Neural progenitor cell (in vitro differentiated cells): ENCODE data around the gene PLEKHA1. TPM values are rescaled to one million over a fixed set of nuclear protein-coding genes. Genes with fewer than 3 reads are reported as not detected.

Source experiments
- DNase-seq: peaks from one replicate; pipeline ENCODE4 v3.0.0-alpha.2; 2016; ENCODE audit warnings: low spot score
- H2AFZ ChIP-seq: fragments of 200-600 bp; sonication (generic); replicated peaks from 2 replicates; pipeline ENCODE4 v1.6.1; 2016; ENCODE audit warnings: antibody characterized with exemption
- H3F3A ChIP-seq: fragments of 200-600 bp; sonication (generic); 2 replicates; pipeline ENCODE4 v1.6.1; 2016; ENCODE audit warnings: antibody characterized with exemption, low read depth
- H3K27ac ChIP-seq: fragments of 200-600 bp; sonication (generic); 2 replicates; pipeline ENCODE4 v1.5.1; 2016; ENCODE audit warnings: mild to moderate bottlenecking
- H3K27me3 ChIP-seq: fragments of 200-600 bp; sonication (generic); 2 replicates; pipeline ENCODE4 v1.6.1; 2016; ENCODE audit warnings: mild to moderate bottlenecking, moderate library complexity
- H3K36me3 ChIP-seq: fragments of 200-600 bp; sonication (generic); 2 replicates; pipeline ENCODE4 v1.5.1; 2016
- H3K4me1 ChIP-seq: fragments of 200-600 bp; sonication (generic); 2 replicates; pipeline ENCODE4 v1.6.1; 2016; ENCODE audit warnings: mixed run types
- H3K4me2 ChIP-seq: fragments of 200-600 bp; sonication (generic); 2 replicates; pipeline ENCODE4 v1.6.1; 2016
- H3K4me3 ChIP-seq: fragments of 200-600 bp; sonication (generic); 2 replicates; pipeline ENCODE4 v1.5.1; 2016
- H3K79me2 ChIP-seq: fragments of 200-600 bp; sonication (generic); 2 replicates; pipeline ENCODE4 v1.6.1; 2016; ENCODE audit warnings: low read depth
- H3K9ac ChIP-seq: fragments of 200-600 bp; sonication (generic); 2 replicates; pipeline ENCODE4 v1.6.1; 2016
- H3K9me3 ChIP-seq: fragments of 200-600 bp; sonication (generic); 2 replicates; pipeline ENCODE4 v1.5.1; 2016; ENCODE audit warnings: low read depth
- H4K20me1 ChIP-seq: fragments of 200-600 bp; sonication (generic); 2 replicates; pipeline ENCODE4 v1.6.1; 2016; ENCODE audit warnings: low read depth
- H3K27ac Mint-ChIP-seq: 3 replicates; pipeline ENCODE4 v1.8.0; 2021; ENCODE audit warnings: mixed read lengths
- H3K27me3 Mint-ChIP-seq: 2 replicates; pipeline ENCODE4 v1.8.0; 2022; ENCODE audit warnings: low read depth, mild to moderate bottlenecking, inconsistent platforms, moderate library complexity, mixed read lengths; ENCODE audit not compliant: insufficient read depth
- H3K36me3 Mint-ChIP-seq: 3 replicates; pipeline ENCODE4 v1.8.0; 2021; ENCODE audit warnings: mixed read lengths
- H3K4me1 Mint-ChIP-seq: 3 replicates; pipeline ENCODE4 v1.8.0; 2021; ENCODE audit warnings: mixed read lengths
- H3K4me3 Mint-ChIP-seq: 3 replicates; pipeline ENCODE4 v1.8.0; 2021; ENCODE audit warnings: mild to moderate bottlenecking, moderate library complexity, mixed read lengths
- H3K9me3 Mint-ChIP-seq: 3 replicates; pipeline ENCODE4 v1.8.0; 2020; ENCODE audit warnings: mixed read lengths
- EZH2 ChIP-seq: fragments of 200-600 bp; sonication (generic); IDR thresholded peaks from 2 replicates; pipeline ENCODE4 v1.6.1; 2017; ENCODE audit warnings: antibody characterized with exemption, mild to moderate bottlenecking, moderate library complexity
- EZH2phosphoT487 ChIP-seq: fragments of 200-600 bp; sonication (generic); IDR thresholded peaks from 2 replicates; pipeline ENCODE4 v1.6.1; 2017; ENCODE audit warnings: antibody characterized with exemption
- total RNA-seq: library from RNA; depleted of rRNA; stranded (reverse); fragments of >200 nt; gene quantifications from 2 replicates; pipeline ENCODE4 v1.2.3, GENCODE V29; 2015; ENCODE audit warnings: low replicate concordance
- TF ChIP-seq, protein P1 (sequence below): fragments of 200-600 bp; sonication (generic); IDR thresholded peaks from 2 replicates; pipeline ENCODE4 v1.5.1; 2017; ENCODE audit warnings: antibody characterized with exemption, mild to moderate bottlenecking

The PLEKHA1 gene
- total RNA-seq, 1 donor from 2014 or later = 79.1 TPM

DNA sequence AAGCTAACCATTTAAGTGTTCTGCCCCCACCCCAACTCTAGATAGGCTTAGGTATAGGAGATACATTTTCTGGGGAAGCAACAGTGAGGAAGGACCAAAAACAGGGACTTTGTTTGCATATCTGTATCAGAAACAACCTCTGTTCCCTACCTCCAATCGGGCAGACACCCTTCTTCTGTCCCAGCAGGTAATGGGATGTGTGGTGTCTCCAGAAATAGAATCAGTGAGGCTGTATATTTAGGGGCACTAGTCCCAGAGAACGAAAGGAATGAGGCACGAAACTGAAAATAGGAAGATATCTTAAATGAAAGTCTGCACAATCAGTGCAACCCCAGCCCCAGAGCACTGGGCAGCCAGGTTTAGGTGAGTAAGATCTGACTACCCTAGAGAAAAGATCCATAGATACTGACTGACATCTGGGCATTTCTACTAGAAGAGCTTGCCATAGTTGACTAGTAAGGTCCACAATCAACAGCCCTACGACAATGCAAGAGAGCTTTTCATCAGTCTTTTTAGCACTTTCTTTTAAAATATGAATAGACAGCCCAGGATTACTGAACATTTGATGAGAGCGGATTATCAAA is 28.1 kb downstream of the PLEKHA1 start:
- no peaks in the 10 kb centered on the region for H3K36me3 ChIP-seq

DNA sequence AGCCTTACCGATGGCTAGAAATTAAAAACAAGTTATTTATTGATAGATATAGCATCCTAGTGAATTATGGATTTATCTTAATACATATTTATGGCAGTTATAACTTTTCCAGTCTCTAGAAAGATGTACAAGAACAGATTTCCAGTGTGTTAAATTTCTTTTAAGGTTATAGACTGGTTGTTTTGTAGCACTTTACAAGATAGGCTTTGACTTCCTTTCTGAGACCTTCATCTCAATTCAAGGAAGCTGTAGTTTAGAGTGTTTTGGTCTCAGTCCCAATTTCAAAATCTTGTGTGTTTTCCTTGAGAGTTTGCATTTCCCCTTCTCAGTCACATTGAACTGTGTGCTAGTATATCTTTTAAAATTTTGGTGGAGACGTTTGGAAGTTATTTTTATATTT is 30.1 kb downstream of the PLEKHA1 start:
- H3K4me1 ChIP-seq = no peaks in the 10 kb centered on the region
- Mint-ChIP-seq H3K9me3 (no peaks in the 10 kb centered on the region), H3K4me3 (no peak overlapping the region), H3K4me1 (no peaks in the 10 kb centered on the region), H3K27ac (no peak overlapping the region), H3K36me3 (peaks cover 7% of the 10 kb centered on the region), H3K27me3 (peaks cover 3% of the 10 kb centered on the region)
- no peak overlapping the region for H3K4me2 ChIP-seq
- peaks cover 12% of the 10 kb centered on the region for H3K36me3 ChIP-seq
- DNase-seq = no peak
- no peak overlapping the region for H2AFZ ChIP-seq
- no peak overlapping the region for H3K27ac ChIP-seq
- no peaks in the 10 kb centered on the region for H3K27me3 ChIP-seq
- H3K9ac ChIP-seq = no peak overlapping the region
- H3K4me3 ChIP-seq = no peak overlapping the region
- H4K20me1 ChIP-seq = no peaks in the 10 kb centered on the region
- no peaks in the 10 kb centered on the region for H3F3A ChIP-seq
- TF ChIP-seq, protein P1, sequence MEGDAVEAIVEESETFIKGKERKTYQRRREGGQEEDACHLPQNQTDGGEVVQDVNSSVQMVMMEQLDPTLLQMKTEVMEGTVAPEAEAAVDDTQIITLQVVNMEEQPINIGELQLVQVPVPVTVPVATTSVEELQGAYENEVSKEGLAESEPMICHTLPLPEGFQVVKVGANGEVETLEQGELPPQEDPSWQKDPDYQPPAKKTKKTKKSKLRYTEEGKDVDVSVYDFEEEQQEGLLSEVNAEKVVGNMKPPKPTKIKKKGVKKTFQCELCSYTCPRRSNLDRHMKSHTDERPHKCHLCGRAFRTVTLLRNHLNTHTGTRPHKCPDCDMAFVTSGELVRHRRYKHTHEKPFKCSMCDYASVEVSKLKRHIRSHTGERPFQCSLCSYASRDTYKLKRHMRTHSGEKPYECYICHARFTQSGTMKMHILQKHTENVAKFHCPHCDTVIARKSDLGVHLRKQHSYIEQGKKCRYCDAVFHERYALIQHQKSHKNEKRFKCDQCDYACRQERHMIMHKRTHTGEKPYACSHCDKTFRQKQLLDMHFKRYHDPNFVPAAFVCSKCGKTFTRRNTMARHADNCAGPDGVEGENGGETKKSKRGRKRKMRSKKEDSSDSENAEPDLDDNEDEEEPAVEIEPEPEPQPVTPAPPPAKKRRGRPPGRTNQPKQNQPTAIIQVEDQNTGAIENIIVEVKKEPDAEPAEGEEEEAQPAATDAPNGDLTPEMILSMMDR = no peak
- TF ChIP-seq EZH2 = no peak
- TF ChIP-seq EZH2phosphoT487 = no peak
- no peaks in the 10 kb centered on the region for H3K9me3 ChIP-seq
- no peaks in the 10 kb centered on the region for H3K79me2 ChIP-seq

More for the DNA sequence above, 28.1 kb downstream of the PLEKHA1 start:
- H3K9me3 Mint-ChIP-seq = no peaks in the 10 kb centered on the region
- no peak overlapping the region for H3K4me3 ChIP-seq
- no peak overlapping the region for H2AFZ ChIP-seq
- H4K20me1 ChIP-seq = no peaks in the 10 kb centered on the region
- H3K4me1 Mint-ChIP-seq = no peaks in the 10 kb centered on the region
- peaks cover 3% of the 10 kb centered on the region for H3K27me3 Mint-ChIP-seq
- no peaks in the 10 kb centered on the region for H3K27me3 ChIP-seq
- TF ChIP-seq, protein P1 = no peak
- no peak for TF ChIP-seq EZH2
- no peak for TF ChIP-seq EZH2phosphoT487
- H3K79me2 ChIP-seq = no peaks in the 10 kb centered on the region
- no peaks in the 10 kb centered on the region for H3F3A ChIP-seq
- H3K27ac ChIP-seq = no peak overlapping the region
- H3K9me3 ChIP-seq = no peaks in the 10 kb centered on the region
- H3K36me3 Mint-ChIP-seq = peaks cover 5% of the 10 kb centered on the region
- H3K9ac ChIP-seq = no peak overlapping the region
- no peak overlapping the region for H3K4me2 ChIP-seq
- DNase-seq = no peak
- H3K4me1 ChIP-seq = no peaks in the 10 kb centered on the region
- no peak overlapping the region for H3K4me3 Mint-ChIP-seq
- H3K27ac Mint-ChIP-seq = no peak overlapping the region

DNA sequence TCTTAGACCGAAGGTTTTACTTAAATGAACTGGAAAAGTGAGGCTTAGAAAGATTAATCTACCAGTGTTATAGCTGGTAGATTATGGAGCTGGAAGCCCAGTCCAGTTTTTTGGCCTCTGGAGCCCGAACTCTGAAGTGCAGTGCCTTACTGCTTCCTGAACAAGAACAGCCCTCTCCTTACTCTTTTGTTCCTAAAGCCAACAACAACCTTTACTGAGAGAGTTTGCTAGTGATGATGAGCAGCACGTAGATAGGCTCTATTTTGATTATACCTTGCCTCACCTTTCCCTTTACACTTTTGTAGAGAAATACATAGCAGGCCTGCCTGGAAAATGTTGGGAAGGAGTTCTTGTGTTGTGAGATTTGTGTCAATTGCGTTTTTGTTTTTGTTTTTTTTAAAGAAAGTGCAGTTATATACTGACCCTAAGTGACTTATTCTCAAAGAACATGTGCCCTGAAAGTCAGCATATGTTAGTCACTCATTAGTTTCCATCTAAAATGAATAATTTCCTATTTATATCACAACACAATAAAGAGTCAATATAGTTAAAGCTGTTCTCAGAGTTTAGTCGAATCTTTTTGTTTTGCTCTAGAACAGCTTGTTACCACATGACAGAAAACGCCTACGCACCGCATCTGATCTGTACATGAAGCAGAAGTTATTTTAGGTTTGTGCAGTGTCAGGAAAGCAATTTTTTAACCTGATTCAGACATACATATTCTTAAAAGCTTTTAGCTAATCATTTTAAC is 33.0 kb downstream of the PLEKHA1 start:
- Histone ChIP-seq H3K27me3 (no peaks in the 10 kb centered on the region), H3K4me1 (no peaks in the 10 kb centered on the region), H4K20me1 (no peaks in the 10 kb centered on the region), H3K9ac (no peak overlapping the region), H3K36me3 (peaks cover 18% of the 10 kb centered on the region), H3K9me3 (no peaks in the 10 kb centered on the region), H3K27ac (no peak overlapping the region), H3F3A (no peaks in the 10 kb centered on the region), H3K79me2 (no peaks in the 10 kb centered on the region), H2AFZ (no peak overlapping the region), H3K4me3 (no peak overlapping the region), H3K4me2 (no peak overlapping the region)
- no peak for DNase-seq
- H3K4me1 Mint-ChIP-seq = no peaks in the 10 kb centered on the region
- H3K27ac Mint-ChIP-seq = no peak overlapping the region
- H3K27me3 Mint-ChIP-seq = peaks cover 5% of the 10 kb centered on the region
- peaks cover 11% of the 10 kb centered on the region for H3K36me3 Mint-ChIP-seq
- H3K9me3 Mint-ChIP-seq = no peaks in the 10 kb centered on the region
- TF ChIP-seq EZH2phosphoT487 (no peak), EZH2 (no peak)
- TF ChIP-seq, protein P1 = no peak
- no peak overlapping the region for H3K4me3 Mint-ChIP-seq
